Occipital lobe (tissue), 2 donors: Measurements from ENCODE around the gene ZNF385C. TPM values are rescaled to one million over a fixed set of nuclear protein-coding genes. Genes with fewer than 3 reads are reported as not detected.

Experiments
- DNase-seq: peaks from one replicate; lab custom pipeline; 2025; lab: John Stamatoyannopoulos, UW
- total RNA-seq: library from RNA; depleted of rRNA; stranded (reverse); fragments of >200 nt; gene quantifications from one replicate; pipeline ENCODE4 v1.2.3, GENCODE V29; 2014

ZNF385C gene
- total RNA-seq, 1 donor from 2014 or later, result 0.31 TPM

DNA sequence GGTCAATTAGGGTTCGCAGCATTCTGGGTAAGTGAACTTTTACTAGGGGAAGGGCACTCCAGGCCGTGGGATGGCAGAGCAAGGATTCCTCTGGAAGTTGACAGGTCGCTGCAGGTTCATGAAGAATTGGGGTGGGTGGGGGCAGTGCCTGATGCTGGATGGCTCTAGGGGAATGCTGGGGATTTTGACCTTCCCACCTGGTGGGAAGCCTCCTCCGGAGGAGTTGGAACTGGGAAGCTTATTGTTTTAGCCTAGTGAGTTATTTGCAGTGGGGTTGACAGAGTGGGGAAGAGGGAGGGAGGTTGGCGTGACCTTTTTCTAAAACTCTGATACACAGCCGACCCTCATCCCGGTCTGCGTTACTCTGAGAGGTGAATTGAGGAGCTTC lies 47.3 kb downstream of the ZNF385C start:
- no peak for DNase-seq

DNA sequence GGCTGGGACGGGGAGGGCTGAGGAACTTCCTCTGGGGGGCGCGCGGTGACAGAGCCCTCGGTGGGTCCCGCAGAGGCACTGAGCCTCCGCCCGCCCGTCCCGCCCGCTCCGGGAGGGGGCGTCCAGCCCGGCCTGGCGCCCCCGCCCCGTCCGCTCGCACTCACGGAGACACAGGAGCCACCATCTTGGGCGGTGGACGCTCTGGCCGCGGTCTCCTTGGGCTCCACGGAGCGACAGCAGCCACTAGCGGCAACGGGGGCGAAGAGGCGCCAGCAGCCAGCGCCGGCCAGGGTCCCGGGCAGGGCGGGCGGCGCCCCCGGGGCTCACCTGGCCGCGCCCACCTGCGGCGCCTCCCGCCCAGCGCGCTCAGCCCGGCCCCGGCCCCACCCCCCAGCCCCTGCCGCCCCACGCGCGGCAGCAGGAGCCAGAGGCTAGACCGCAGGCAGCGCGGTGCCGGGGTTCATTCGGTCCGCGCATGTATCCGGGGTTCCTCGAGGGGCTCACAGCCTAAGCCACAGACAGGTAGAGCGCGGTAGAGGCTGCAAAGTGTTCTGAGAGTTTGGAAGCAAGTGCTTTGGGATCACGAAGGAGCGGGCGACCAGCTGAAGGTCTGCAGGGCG lies 47.8 kb downstream of the ZNF385C start, which contains the start of gene C17orf113:
Gene C17orf113 (minus strand): TSS at position 209 of the 620 bp plus-strand sequence. CDS start 7,225 bp downstream, outside the sequence.
- DNase-seq, result peak; percentile 13

DNA sequence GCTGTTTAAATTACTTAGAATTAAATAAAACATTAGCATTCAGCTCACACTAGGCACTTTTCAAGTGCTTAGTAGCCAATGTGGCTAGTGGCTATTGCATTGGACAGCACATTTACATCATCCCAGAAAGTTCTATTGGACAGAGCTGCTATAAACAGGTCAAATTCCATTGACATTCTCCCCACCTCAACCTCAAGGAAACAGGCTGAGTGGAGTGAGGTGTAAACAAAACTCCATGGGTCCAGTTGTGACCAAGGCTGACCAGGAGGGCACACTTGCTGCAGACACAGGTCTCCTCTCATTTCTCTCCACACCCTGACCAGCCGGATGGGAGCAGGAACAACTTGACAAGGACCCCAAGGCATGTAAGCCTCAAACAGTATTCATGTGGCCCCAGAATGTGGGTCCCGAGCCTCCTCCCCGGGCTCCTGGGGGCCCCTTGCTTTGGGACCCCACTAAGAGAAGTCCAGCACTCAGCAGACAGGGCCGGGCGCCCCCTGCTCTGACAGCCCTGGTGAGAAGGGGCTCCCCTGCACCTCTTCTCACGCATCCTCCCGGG lies 48.4 kb downstream of the ZNF385C start:
- DNase-seq, result no peak

DNA sequence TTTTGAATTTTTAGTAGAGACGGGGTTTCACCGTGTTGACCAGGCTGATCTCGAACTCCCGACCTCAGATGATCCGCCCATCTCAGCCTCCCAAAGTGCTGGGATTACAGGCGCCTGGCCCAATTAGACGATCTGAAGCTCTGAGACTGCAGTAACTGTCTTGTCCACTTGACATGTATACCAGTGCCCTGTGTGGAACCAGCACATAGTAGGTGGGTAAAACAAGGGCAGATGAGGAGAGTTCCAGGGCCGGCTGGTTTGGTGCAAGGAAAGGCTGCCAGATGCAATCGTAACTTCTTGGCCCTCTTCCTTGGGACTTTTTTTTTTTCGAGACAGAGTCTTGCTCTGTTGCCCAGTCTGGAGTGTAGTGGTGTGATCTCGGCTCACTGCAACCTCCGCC lies 50.9 kb downstream of the ZNF385C start:
- no peak for DNase-seq

DNA sequence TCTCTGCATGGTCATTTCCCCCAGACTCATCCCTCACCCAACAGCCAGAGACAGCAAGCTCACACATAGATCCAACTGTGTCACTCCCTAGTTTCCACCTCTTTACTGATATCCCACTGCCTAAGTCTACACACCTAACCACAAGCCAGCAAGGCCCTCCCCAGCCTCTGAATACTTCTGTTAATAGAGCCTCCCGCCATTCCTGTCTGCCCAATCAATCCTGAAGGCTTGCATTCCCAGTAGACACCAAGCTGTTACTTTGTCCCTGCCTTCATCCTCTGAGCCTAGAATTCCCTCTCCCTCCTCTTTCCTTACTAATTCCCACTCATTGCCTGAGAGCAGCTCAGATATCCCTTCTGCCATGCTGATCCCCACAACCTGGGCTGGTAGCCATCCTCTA lies 52.6 kb downstream of the ZNF385C start:
- DNase-seq, result no peak

DNA sequence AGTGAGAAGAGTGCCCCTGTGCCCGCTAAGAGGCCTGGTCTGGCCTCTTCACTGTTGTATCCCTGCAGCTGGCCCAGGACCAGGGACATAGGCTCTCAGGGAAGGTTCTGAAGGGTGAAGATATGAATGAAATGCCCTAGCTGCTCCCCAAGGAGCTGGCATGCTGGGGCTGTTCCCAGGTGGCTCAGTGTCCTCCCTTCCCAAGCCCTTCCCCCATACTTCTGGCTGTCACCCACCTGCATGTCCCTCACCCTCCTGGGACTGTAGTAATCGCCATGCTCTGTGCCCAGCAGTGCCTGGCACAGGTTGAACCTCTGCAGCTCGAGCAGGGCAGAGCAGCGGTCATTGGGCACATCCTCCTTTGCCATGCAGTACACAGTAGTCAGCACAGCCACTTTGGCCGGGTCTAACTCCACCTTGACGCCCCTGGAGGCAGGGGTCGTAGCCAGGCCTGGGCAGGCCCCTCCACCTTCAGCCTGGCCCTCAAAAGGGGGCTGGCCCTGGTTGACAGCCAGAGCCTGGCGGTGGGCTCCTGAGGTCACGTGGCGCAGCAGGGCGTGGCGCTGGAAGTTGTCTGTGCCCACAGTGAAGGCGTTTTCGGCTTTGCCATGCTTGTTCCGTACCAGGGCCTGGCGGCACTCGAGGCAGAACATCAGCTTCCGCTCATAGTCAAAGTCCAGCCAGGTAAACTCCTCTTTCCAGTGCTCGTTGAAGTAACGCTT lies 55.5 kb downstream of the ZNF385C start:
- no peak for DNase-seq

DNA sequence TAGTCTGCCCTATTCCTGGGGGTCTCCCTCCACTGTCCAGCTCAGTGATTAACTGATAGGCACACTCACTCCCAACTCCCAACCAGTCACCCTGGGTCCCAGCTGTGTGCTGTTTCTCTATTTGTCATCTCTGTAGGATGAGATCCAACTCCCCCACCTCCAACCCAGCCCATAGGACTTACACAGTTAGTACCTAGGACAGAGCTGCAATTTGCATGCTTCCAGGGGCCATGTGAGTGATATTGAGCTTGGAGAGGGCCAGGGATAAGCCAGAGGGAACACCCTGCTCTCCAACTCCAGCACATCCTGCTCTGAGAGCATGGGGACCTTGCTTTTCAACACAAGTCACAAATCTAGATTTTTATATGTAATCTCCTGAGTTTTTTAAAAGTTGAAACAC lies 56.7 kb downstream of the ZNF385C start:
- no peak for DNase-seq

DNA sequence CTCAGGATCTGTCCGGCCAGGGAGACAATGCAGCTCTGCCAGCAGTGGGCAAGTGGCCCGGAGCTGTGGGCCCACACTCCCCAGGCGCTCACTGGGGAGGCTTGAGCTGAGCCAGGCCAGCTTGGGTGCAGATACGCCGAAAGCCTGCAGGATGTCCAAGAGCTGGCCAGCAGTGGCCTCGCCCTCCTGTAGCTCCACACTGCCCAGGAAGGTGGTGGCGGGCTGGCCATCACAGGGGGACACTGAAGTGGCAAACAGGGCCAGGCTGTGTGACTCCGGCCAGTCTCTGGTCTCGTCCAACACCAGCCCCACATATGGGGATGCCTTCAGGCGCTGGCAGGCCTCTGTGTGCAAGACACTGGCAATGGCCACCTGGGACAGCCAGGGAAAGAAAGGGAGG lies 57.5 kb downstream of the ZNF385C start:
- no peak for DNase-seq

DNA sequence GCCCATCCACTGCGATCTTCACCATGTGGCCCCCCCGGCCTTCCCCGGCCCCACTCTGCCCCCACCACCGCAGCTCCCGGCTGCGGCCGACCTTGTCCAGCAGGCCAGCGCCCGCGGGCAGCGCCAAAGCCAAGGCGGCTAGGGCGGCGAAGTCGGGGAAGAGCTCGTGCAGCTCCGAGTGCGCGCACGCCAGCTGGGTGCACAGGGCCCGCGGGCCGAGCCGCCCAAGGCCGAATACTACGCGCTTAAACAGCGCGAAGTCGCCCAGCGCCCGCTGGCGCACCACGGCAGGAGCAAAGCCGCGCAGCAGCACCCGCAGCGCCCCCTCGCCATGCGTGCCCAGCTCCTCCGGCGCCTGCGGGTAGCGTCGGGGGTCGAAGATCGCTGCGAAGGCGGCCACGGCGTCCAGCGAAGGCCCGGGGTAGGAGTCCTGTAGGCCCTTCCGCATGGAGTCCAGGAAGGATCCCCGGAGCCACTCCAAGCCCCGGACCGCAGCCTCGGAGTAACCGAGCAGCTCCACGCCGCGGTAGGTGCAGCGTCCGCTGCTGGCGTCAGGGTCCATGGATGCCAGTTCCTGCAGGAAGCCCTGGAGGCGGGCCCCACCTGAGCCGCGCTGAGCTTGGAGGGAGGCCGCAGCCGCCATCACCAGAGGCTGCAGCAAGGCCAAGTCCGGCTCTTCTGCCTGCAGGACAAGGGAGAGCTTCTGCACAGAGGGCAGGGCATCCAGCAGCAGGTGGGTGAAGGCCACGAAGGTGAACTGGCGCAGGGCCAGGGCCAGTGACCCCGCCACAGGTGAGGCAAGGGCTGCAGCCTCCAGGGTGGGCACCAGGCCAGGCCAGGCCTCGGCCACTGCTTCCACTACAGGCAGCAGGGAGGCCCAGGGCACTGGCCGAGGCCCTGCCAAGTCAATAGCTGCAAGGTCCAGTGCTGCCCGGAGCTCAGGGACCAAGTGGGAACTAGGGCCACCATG lies 58.2 kb downstream of the ZNF385C start:
- no peak for DNase-seq

DNA sequence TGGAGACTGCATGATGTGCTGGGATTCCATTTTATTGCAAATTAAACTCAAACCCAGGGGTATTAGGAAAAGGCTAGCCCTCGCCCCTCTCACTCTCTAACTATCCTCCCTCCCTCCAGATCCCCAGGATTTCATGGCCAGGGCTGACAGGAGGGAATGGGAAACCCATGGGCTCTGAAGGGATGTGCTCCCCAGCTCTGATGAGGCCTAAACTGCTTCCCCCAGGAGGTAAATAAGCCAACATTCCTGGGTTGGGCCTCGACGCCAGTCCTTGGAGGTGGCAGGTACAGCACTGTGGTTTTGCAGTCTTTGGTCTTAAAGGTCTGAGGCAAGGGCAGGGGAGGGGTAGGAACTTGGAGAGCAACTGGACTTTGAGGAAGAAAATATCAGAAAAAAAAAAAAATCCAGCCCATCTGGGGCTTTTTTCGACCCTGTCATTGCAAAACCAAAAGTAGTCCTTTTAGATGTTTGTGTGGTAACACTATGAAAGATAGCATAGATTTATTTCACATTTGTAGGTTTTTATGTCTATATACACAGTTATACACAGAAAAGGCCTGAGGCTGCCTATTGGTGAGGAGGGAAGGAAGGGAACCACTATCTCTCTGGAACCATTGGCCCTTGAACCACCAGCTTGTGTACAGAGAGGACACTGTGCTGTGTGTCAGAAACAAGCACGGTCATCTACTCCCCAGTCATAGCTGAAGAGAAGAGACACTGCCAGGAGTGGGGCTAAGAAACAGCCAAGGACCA lies 59.9 kb downstream of the ZNF385C start:
- DNase-seq, result no peak

DNA sequence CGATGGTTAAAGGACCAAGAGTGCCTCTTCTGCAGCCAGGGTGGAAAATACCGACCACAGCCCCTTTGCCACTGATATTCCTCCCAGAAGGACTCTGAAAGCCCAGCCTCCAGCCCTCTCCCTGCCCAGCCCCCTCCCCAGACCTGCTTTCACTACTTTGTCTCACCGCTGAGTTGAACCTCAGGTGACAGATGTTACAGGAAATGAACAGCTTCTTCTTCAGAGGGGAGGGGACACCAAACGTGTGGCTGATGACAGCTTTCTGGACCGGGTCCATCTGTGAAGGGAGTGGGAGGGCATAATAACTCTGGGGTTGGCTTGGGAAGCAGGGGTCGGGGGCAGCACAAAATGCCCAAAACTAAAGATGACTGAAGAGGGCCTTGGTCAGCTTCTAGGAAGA lies 64.2 kb downstream of the ZNF385C start:
- no peak for DNase-seq

DNA sequence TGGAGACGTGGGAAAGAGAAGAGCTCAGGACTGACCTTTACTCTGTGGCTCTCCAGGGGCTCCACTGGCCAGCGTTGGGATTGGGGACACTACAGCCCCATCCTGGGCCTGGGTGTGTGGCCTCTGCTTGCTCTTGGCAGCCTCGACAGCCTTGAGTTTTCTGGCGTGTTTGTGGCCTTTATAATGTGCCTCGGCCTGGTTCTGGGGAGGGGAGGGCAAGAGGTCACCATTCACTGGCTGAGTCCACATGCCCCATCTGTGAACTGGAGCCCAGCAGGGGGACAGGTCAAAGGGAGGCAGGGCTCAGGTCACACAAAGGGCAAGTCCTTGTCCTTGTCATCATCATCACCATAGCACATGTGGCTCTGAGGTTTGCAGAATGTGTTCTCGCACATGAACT lies 66.7 kb downstream of the ZNF385C start:
- no peak for DNase-seq

DNA sequence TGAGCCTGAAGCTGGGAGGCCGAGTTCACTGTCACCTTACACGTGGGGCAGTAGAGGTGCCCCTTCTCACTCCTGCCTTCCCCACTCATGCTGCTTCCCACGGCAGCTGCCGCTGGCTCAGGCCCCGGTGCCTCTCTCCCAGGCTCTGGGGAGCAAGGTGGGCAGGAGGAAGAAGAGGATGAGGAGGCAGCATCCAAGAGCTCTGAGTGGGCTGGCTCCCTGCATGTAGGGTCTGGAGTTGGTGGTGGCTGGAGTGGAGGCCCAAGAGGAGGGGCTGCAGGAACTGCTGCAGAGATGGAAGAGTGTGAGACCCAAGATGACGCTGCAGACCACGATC lies 69.5 kb downstream of the ZNF385C start:
- DNase-seq, result no peak

DNA sequence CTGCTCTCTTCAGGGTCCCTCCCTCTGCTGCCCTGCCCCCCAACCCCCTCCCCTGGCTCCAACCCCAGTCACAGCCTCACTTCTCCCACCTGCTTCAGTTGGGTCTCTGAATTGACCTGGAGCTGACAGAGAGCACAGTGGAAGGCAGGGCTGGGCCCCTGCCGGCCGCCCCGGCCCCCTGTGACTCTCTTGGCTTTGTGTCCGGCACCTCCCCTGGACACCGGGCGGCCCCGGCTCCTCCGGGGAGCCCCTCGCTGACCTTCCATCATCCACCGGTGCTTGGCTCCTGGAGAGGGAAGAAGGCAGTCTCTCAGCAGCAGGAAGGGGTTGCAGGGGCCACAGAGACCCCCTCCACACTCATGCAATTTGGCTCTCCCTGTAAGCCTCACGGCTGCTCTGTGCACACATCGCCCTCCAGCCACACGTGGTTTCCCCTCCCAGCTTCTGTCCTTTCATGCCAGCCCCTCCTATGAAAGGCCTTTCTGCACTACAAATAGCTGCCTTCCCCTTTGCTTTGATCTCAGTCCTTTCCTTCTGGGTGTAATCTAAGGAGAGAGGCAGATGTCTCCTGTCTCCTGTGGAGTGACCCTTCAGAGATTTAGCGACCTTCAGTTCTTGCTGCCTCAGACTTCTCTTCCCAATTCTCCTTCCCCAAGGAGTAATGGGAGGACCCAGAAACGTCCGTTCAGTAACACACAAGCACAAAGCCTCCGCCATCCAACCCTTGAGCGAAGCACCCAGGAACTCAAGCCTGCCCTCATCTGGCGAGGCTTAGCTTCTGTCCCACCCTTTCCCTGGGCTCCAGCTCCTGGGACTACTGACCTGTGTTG lies 70.1 kb downstream of the ZNF385C start:
- no peak for DNase-seq

DNA sequence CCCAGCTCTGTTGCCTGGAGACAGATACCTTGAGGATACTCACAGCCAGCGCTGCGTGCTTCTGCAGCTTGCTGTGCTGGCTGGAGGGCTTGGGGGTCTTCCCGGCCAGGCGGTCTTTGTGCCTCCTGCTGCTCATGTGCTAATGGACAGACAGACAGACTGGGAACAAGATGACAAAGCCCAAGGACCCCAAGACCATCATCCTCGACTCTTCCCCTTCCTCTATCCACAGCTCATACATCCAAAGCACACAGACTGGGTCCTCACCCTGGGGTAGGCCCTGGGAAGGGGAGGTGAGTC lies 70.7 kb downstream of the ZNF385C start:
- DNase-seq, result no peak

DNA sequence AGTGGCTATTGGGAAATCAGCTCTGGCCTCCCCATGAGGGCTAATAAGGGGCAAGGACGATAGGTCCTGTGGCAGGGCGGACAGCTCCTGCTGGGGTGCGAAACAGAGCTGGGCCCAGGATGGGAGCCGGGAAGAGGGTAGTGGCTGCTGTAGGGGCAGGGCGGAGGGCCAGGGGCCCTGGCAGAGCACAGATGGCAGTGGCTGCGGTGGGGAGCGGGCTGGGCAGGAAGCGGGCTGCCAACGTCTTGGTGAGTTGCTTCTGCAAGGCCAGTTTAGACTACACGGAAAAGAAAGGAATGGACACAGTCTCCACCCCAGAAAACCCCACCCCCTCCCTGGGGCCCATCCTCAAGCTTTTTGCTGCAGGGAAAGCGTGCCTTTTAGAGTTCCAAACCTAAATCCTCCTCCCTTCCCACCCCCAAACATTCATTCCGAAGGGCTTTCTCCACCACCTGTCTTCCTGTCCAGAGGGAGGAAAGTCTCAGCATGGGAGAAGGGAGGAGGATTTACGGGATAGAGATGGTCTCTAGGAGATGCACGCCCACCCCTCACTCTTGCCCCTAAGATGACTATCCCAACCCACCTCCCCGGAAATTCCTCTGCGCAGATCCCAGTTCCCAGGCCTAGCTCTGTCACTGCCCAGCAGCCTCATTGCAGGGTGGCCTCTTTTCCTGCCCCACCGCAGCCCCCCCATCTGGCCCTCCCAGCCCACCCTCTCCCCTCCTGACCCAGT lies 71.2 kb downstream of the ZNF385C start:
- no peak for DNase-seq

DNA sequence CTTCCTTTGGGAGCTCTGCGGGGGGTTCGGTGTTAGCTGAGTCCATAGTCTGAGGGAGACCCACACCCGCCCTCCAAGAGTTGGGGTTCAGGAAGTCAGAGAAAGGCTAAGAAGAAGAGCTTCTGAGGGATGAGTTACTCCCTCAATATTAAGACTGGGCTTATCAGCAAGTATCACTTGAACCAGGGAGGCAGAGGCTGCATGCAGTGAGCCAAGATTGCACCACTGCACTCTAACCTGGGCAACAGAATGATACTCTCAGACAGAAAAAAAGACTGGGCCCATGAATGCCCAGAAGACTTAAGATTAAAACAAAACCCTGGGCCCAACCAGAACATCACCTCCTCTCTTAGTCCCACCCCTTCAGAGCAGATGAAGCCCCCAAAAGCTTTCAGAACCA lies 72.3 kb downstream of the ZNF385C start:
- no peak for DNase-seq

DNA sequence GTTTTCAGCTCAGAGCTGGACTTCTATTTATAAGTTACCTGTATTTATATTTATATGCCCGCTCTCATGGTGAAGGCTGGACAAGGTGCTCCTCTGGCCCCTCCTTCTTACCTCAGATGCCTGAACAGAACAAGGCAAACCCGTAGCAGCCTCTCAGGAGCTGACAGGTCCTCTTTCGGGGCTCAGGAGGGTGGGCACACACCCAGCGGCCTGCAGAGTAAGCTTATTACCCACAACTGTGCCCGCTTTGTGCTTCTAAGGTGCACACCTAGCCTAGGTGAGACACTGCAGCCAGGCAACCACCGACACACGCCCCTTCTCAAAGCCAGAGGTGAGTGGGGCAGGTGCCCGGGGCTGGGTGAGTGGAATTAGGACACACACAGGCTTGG lies 73.1 kb downstream of the ZNF385C start:
- DNase-seq, result no peak

DNA sequence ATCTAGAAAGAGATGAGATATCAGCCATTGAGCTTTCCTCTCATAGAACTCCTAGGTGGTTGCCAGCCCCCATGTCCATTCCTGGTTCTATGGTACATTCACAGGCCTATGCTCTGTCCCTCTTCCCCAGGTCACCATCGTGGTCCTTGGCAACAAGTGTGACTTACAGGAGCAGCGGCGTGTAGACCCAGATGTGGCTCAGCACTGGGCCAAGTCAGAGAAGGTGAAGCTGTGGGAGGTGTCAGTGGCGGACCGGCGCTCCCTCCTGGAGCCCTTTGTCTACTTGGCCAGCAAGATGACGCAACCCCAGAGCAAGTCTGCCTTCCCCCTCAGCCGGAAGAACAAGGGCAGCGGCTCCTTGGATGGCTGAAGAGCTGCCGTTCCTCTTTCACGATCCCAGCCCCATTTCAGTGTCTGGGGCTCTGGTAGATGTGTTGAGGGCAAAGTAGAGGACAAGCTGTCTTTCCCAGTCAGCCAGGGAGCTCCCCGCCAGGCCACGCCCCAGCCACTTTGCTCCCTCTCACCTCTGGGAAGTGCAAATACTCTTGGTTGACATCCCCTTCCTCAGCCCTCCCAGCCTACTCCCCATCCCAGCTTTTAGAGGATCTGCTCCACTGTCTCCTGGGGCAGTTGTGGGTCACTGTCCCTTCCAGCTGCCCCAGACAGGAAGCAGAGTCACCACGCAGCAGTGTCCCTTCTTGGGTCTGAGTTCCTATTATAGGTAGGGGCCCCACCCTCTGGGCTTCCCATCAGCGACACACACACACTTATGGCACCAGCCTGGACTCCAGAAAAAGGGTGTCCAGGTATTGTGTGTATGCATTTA lies 74.5 kb downstream of the ZNF385C start:
- no peak for DNase-seq
